Embryonic facial prominence (tissue), 1 donor: ENCODE data around the gene DES.

Source experiments
- DNase-seq: peaks from one replicate; pipeline ENCODE4 v3.0.0-alpha.2; 2016; ENCODE audit errors: extremely low spot score

DES gene

GRCh38 chr2:219453671-219454590 is 35.8 kb downstream of the DES start:
- DNase-seq, result no peak

GRCh38 chr2:219455581-219455980 is 37.4 kb downstream of the DES start:
- DNase-seq, result no peak

- DNase-seq, result no peak
Observed at GRCh38 chr2:219457784-219458369, 39.7 kb downstream of the DES start.

GRCh38 chr2:219458996-219459395 is 40.8 kb downstream of the DES start:
- no peak for DNase-seq

GRCh38 chr2:219459460-219460311 is 41.5 kb downstream of the DES start:
- no peak for DNase-seq

- DNase-seq, result no peak
Observed at GRCh38 chr2:219460424-219460926, 42.3 kb downstream of the DES start.

- no peak for DNase-seq
Observed at GRCh38 chr2:219461047-219461514, 42.9 kb downstream of the DES start.

GRCh38 chr2:219461669-219462068 is 43.5 kb downstream of the DES start:
- no peak for DNase-seq

GRCh38 chr2:219462349-219462748 is 44.2 kb downstream of the DES start:
- no peak for DNase-seq

- DNase-seq, result no peak
Observed at GRCh38 chr2:219464286-219465032, 46.3 kb downstream of the DES start.

GRCh38 chr2:219465659-219466561 is 47.7 kb downstream of the DES start:
- DNase-seq, result no peak

GRCh38 chr2:219466816-219467735 is 48.9 kb downstream of the DES start:
- DNase-seq, result no peak

- DNase-seq, result no peak
Observed at GRCh38 chr2:219467736-219468075, 49.5 kb downstream of the DES start.

- no peak for DNase-seq
Observed at GRCh38 chr2:219468410-219469185, 50.4 kb downstream of the DES start.

GRCh38 chr2:219469186-219469724 is 51.1 kb downstream of the DES start:
- no peak for DNase-seq

GRCh38 chr2:219470429-219470828 is 52.3 kb downstream of the DES start:
- DNase-seq, result no peak

GRCh38 chr2:219471476-219472371 is 53.5 kb downstream of the DES start:
- no peak for DNase-seq
